Hepatocyte (in vitro differentiated cells): ENCODE measurements around the gene MYO3B. TPM values are rescaled to one million over a fixed set of nuclear protein-coding genes. Genes with fewer than 3 reads are reported as not detected.

Experiments used
- DNase-seq: peaks from one replicate; pipeline ENCODE4 v3.0.0-alpha.2; 2016; ENCODE audit warnings: low spot score
- H2AFZ ChIP-seq: fragments of 200-600 bp; sonication (generic); 2 replicates; pipeline ENCODE4 v1.6.0; 2016; ENCODE audit warnings: antibody characterized with exemption, mild to moderate bottlenecking
- H3K27ac ChIP-seq: fragments of 200-600 bp; sonication (generic); 2 replicates; pipeline ENCODE4 v1.5.1; 2016; ENCODE audit warnings: mild to moderate bottlenecking
- H3K27me3 ChIP-seq: fragments of 200-600 bp; sonication (generic); 2 replicates; pipeline ENCODE4 v1.6.1; 2016
- H3K36me3 ChIP-seq: fragments of 200-600 bp; sonication (generic); replicated peaks from 2 replicates; pipeline ENCODE4 v1.5.1; 2016; ENCODE audit warnings: low read depth; ENCODE audit not compliant: insufficient read depth
- H3K4me1 ChIP-seq: fragments of 200-600 bp; sonication (generic); 2 replicates; pipeline ENCODE4 v1.5.1; 2016; ENCODE audit warnings: mild to moderate bottlenecking, moderate library complexity; ENCODE audit not compliant: insufficient read depth
- H3K4me2 ChIP-seq: fragments of 200-600 bp; sonication (generic); 2 replicates; pipeline ENCODE4 v1.6.0; 2016
- H3K4me3 ChIP-seq: fragments of 200-600 bp; sonication (generic); 2 replicates; pipeline ENCODE4 v1.5.1; 2016; ENCODE audit warnings: mild to moderate bottlenecking
- H3K79me2 ChIP-seq: fragments of 200-600 bp; sonication (generic); 2 replicates; pipeline ENCODE4 v1.6.0; 2017; ENCODE audit warnings: mild to moderate bottlenecking
- H3K9me2 ChIP-seq: fragments of 200-600 bp; sonication (generic); replicated peaks from 2 replicates; pipeline ENCODE4 v1.6.0; 2017; ENCODE audit warnings: mild to moderate bottlenecking; ENCODE audit not compliant: insufficient read depth
- H3K9me3 ChIP-seq: fragments of 200-600 bp; sonication (generic); 2 replicates; pipeline ENCODE4 v1.5.1; 2016; ENCODE audit warnings: low read depth, mild to moderate bottlenecking
- H4K20me1 ChIP-seq: fragments of 200-600 bp; sonication (generic); 2 replicates; pipeline ENCODE4 v1.6.0; 2016; ENCODE audit warnings: mild to moderate bottlenecking; ENCODE audit not compliant: insufficient read depth, poor library complexity, severe bottlenecking
- EZH2 ChIP-seq: fragments of 200-600 bp; sonication (generic); IDR thresholded peaks from 2 replicates; pipeline ENCODE4 v1.6.1; 2016; ENCODE audit warnings: antibody characterized with exemption, mild to moderate bottlenecking, borderline replicate concordance
- EZH2phosphoT487 ChIP-seq: fragments of 200-600 bp; sonication (generic); IDR thresholded peaks from one replicate; pipeline ENCODE4 v1.6.1; 2018; ENCODE audit warnings: antibody characterized with exemption, mild to moderate bottlenecking, low read depth, moderate library complexity; ENCODE audit not compliant: unreplicated experiment, severe bottlenecking
- WGBS: methylation state at CpG from one replicate; pipeline ENCODE4 v1.1.6; 2016; ENCODE audit warnings: low lambda C conversion rate; ENCODE audit errors: missing lambda C conversion rate; 5-methylcytosine and 5-hydroxymethylcytosine counted together
- polyA plus RNA-seq: library from polyadenylated mRNA; unstranded; fragments of >200 nt; fragmentation: Nextera tagmentation; extraction: Ambion mirVana; gene quantifications from 2 replicates; pipeline ENCODE4 v1.2.1, GENCODE V29; 2016
- total RNA-seq: library from RNA; depleted of rRNA; stranded (reverse); fragments of >200 nt; gene quantifications from 2 replicates; pipeline ENCODE4 v1.2.3, GENCODE V29; 2014
- TF ChIP-seq, protein P1 (sequence below): fragments of 200-600 bp; sonication (generic); IDR thresholded peaks from 2 replicates; pipeline ENCODE4 v1.5.1; 2016; ENCODE audit warnings: antibody characterized with exemption, mild to moderate bottlenecking; ENCODE audit not compliant: poor library complexity

The MYO3B gene
- total and polyA plus RNA-seq, 2 experiments from 2014 or later = 0.63 to 1.1 TPM

GRCh38 chr2:170573671-170574070 lies 395.7 kb downstream of the MYO3B start:
- H3K4me2 ChIP-seq = no peak overlapping the region
- DNase-seq = no peak

GRCh38 chr2:170576296-170576695 lies 398.3 kb downstream of the MYO3B start:
- WGBS = 90% methylated on average over 7 of the region's 7 CpGs
- Histone ChIP-seq H3K9me2 (no peaks in the 10 kb centered on the region), H3K4me2 (no peak overlapping the region), H4K20me1 (no peaks in the 10 kb centered on the region), H3K4me3 (no peak overlapping the region), H3K9me3 (no peaks in the 10 kb centered on the region), H3K4me1 (no peaks in the 10 kb centered on the region), H3K79me2 (no peaks in the 10 kb centered on the region), H3K36me3 (no peaks in the 10 kb centered on the region), H3K27ac (no peak overlapping the region), H2AFZ (no peak overlapping the region), H3K27me3 (no peaks in the 10 kb centered on the region)
- no peak for DNase-seq
- TF ChIP-seq, protein P1, sequence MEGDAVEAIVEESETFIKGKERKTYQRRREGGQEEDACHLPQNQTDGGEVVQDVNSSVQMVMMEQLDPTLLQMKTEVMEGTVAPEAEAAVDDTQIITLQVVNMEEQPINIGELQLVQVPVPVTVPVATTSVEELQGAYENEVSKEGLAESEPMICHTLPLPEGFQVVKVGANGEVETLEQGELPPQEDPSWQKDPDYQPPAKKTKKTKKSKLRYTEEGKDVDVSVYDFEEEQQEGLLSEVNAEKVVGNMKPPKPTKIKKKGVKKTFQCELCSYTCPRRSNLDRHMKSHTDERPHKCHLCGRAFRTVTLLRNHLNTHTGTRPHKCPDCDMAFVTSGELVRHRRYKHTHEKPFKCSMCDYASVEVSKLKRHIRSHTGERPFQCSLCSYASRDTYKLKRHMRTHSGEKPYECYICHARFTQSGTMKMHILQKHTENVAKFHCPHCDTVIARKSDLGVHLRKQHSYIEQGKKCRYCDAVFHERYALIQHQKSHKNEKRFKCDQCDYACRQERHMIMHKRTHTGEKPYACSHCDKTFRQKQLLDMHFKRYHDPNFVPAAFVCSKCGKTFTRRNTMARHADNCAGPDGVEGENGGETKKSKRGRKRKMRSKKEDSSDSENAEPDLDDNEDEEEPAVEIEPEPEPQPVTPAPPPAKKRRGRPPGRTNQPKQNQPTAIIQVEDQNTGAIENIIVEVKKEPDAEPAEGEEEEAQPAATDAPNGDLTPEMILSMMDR = no peak
- TF ChIP-seq EZH2phosphoT487 (no peak), EZH2 (no peak)

More at GRCh38 chr2:170573671-170574070, 395.7 kb downstream of the MYO3B start:
- H3K9me3 ChIP-seq = no peaks in the 10 kb centered on the region
- TF ChIP-seq, protein P1 = no peak
- TF ChIP-seq EZH2 (no peak), EZH2phosphoT487 (no peak)
- no peaks in the 10 kb centered on the region for H3K9me2 ChIP-seq
- H3K79me2 ChIP-seq = no peaks in the 10 kb centered on the region
- H4K20me1 ChIP-seq = no peaks in the 10 kb centered on the region
- H3K36me3 ChIP-seq = no peaks in the 10 kb centered on the region
- no peak overlapping the region for H2AFZ ChIP-seq
- no peaks in the 10 kb centered on the region for H3K27me3 ChIP-seq
- no peaks in the 10 kb centered on the region for H3K4me1 ChIP-seq
- H3K4me3 ChIP-seq = no peak overlapping the region
- WGBS = 45% methylated on average over 1 of the region's 1 CpG
- H3K27ac ChIP-seq = no peak overlapping the region

DNA sequence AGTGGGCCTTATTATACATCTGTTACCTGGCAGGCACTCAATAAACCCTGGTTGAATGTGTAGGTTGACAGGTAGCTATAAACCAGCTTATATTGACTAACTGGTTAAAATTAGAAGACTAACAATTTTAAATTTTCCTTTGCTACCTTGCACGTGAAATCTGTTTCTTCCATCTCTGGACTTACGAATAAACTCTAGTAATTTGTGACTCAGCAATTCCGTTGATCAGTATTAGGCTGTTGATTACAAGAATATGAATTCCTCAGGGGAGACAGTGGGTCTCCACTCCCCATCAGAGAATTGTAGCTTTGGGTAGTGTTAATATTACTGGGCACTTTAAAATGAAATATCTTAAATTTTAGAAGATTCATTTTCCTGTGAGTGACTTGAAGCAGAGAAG lies 399.4 kb downstream of the MYO3B start:
- H3K9me2 ChIP-seq = no peaks in the 10 kb centered on the region

More for the DNA sequence above, 399.4 kb downstream of the MYO3B start:
- Histone ChIP-seq H3K27ac (no peak overlapping the region), H3K4me2 (no peak overlapping the region), H3K36me3 (no peaks in the 10 kb centered on the region), H3K4me3 (no peak overlapping the region), H3K79me2 (no peaks in the 10 kb centered on the region), H3K4me1 (no peaks in the 10 kb centered on the region), H2AFZ (no peak overlapping the region), H3K9me3 (no peaks in the 10 kb centered on the region), H3K27me3 (no peaks in the 10 kb centered on the region), H4K20me1 (no peaks in the 10 kb centered on the region)
- no peak for DNase-seq
- 90% methylated on average over 3 of the region's 3 CpGs for WGBS
- no peak for TF ChIP-seq EZH2phosphoT487
- TF ChIP-seq EZH2 = no peak
- TF ChIP-seq, protein P1 = no peak
